ENCODE measurements around the gene ALG9.

Gene ALG9

DNA sequence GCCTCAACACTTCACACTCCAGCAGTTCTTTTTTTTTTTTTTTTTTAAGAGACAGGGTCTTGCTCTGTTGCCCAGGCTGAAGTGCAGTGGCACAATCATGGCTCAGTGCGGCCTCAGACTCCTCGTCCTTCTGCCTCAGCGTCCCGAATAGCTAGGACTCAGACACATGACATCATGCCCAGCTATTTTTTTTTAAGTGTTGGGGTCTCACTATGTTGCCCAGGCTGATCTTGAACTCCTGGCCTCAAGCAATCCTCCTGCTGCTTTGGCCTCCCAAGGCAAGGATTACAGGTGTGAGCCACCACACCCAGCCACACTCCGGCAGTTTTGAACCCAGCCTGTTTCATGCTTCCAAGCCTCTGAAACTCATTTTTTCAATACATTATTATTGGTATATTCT lies 108.9 kb downstream of the ALG9 start:
- H3K9me3 ChIP-seq (ENCODE audit: low read length): no peaks in the 10 kb centered on the region
- no peak overlapping the region for H2AFZ ChIP-seq (ENCODE audit: low read depth, low read length)
- H3K4me3 ChIP-seq (ENCODE audit: low read length): no peak overlapping the region
- H3K4me1 ChIP-seq (ENCODE audit: insufficient read depth, low read length): peaks cover 27% of the 10 kb centered on the region
- H3K27me3 ChIP-seq (ENCODE audit: insufficient read depth, low read length): no peaks in the 10 kb centered on the region
- H3K36me3 ChIP-seq (ENCODE audit: insufficient read depth, low read length): peaks cover 57% of the 10 kb centered on the region

DNA sequence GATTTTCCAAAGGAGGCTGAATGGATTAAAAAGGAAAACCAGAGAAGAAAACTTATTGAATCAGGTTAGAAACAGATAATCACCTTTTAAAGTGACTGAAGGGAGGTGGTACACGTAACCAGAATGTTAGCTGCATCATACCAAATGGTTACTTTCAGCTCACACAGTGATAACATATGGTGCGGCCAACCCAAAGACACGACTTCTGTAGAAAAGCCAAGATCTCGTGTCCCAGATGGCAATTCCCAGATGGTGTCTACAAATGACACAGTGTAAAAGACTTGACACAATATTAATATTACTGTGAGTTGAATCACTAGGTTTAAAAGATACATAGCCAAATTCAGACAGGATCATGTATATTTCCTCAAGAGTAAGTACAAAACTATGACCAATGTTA lies 110.3 kb downstream of the ALG9 start:
- H3K4me1 ChIP-seq (ENCODE audit: insufficient read depth, low read length): peaks cover 23% of the 10 kb centered on the region
- no peak overlapping the region for H3K4me3 ChIP-seq (ENCODE audit: low read length)
- no peak overlapping the region for H2AFZ ChIP-seq (ENCODE audit: low read depth, low read length)
- no peaks in the 10 kb centered on the region for H3K27me3 ChIP-seq (ENCODE audit: insufficient read depth, low read length)
- peaks cover 68% of the 10 kb centered on the region for H3K36me3 ChIP-seq (ENCODE audit: insufficient read depth, low read length)
- H3K9me3 ChIP-seq (ENCODE audit: low read length): no peaks in the 10 kb centered on the region

DNA sequence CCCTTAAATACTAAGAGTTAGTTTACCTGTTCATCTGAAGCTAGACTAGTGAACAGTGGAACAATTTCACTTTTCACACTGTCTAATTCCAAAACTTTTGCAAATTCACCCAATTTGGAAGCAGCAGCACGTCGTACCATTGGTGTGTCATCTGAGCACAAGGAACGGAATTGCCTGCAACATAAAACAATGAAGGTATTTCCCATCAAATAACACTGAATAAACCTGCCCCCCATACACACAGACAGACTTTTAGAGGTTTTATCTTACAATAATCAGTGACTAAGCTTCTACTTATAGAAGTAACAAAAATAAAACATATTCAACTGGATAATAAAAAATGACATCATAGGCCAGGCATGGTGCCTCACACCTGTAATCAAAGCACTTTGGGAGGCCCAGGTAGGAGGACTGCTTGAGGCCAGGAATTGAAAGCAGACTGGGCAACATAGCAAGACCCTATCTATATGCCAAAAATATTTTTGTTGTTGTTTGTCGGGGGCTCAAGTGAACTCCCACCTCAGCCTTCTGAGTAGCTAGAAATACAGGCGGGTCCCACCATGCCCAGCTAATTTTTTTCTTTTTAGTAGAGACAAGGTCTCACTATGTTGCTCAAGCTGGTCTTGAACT lies 111.5 kb downstream of the ALG9 start:
- Histone ChIP-seq H3K27me3 (ENCODE audit: insufficient read depth, low read length) (no peaks in the 10 kb centered on the region), H3K9me3 (ENCODE audit: low read length) (no peaks in the 10 kb centered on the region), H3K36me3 (ENCODE audit: insufficient read depth, low read length) (peaks cover 74% of the 10 kb centered on the region), H3K4me1 (ENCODE audit: insufficient read depth, low read length) (peaks cover 20% of the 10 kb centered on the region), H2AFZ (ENCODE audit: low read depth, low read length) (no peak overlapping the region), H3K4me3 (ENCODE audit: low read length) (no peak overlapping the region)

DNA sequence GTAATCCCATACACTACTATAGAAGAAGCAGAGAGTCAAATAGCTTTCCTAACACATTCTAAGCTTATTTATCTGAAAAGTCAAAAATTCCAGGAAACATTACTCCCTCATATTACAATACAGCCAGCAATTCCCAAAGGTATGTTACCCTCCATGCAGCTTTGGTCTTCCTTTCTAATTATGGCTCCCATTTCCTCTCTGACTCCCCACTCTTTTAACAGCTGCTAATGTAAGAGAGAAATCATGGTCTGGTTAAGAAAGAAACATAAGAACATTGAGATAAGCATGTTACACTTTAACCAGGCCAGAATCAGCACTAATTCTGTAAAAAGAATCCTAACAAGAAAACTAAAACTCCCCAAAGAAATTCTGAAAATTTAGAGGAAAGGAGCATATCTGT lies 112.0 kb downstream of the ALG9 start:
- no peak overlapping the region for H3K4me3 ChIP-seq (ENCODE audit: low read length)
- no peaks in the 10 kb centered on the region for H3K27me3 ChIP-seq (ENCODE audit: insufficient read depth, low read length)
- H3K36me3 ChIP-seq (ENCODE audit: insufficient read depth, low read length): peaks cover 79% of the 10 kb centered on the region
- no peak overlapping the region for H2AFZ ChIP-seq (ENCODE audit: low read depth, low read length)
- peaks cover 17% of the 10 kb centered on the region for H3K4me1 ChIP-seq (ENCODE audit: insufficient read depth, low read length)
- H3K9me3 ChIP-seq (ENCODE audit: low read length): no peaks in the 10 kb centered on the region

DNA sequence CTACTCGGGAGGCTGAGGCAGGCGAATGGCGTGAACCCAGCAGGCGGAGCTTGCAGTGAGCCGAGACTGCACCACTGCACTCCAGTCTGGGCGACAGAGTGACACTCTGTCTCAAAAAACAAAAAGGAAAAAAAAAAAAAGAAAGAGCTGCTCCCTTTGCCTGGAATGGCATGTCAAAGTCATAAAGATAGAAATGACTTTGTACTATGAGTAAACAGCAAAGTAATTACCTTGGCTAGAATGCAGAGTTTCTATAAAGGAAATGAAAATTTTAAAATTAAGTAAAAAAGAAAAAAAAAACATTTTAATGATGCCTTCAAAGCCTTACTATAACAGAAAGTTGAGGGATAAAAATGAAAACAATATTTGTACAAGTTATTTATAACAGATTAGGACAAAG lies 115.3 kb downstream of the ALG9 start:
- H3K27me3 ChIP-seq (ENCODE audit: insufficient read depth, low read length): no peaks in the 10 kb centered on the region
- H3K9me3 ChIP-seq (ENCODE audit: low read length): no peaks in the 10 kb centered on the region
- H3K4me1 ChIP-seq (ENCODE audit: insufficient read depth, low read length): peaks cover 3% of the 10 kb centered on the region
- no peak overlapping the region for H3K4me3 ChIP-seq (ENCODE audit: low read length)
- peaks cover 84% of the 10 kb centered on the region for H3K36me3 ChIP-seq (ENCODE audit: insufficient read depth, low read length)
- H2AFZ ChIP-seq (ENCODE audit: low read depth, low read length): no peak overlapping the region

DNA sequence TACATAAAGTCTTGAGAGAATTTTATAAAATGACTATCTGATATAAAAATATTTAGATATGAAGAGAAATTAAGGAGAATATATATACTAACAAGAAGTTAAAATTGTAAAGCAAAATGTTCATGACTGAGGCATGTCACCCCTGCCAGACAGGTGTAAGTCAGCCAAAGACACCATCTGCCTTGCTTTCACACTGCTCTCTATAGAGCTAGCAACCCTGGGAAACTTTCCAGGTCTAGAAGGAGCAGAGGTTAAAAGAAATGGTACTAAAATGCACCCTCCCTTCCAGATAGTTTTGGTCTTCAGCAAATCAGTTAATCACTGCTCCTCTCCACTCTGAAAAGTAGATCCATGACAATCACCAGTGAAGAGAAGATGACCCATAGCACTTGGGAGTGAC lies 121.7 kb downstream of the ALG9 start:
- no peaks in the 10 kb centered on the region for H3K27me3 ChIP-seq (ENCODE audit: insufficient read depth, low read length)
- H3K9me3 ChIP-seq (ENCODE audit: low read length): peaks cover 3% of the 10 kb centered on the region
- H3K4me1 ChIP-seq (ENCODE audit: insufficient read depth, low read length): no peaks in the 10 kb centered on the region
- H3K4me3 ChIP-seq (ENCODE audit: low read length): no peak overlapping the region
- H3K36me3 ChIP-seq (ENCODE audit: insufficient read depth, low read length): peaks cover 81% of the 10 kb centered on the region
- no peak overlapping the region for H2AFZ ChIP-seq (ENCODE audit: low read depth, low read length)

DNA sequence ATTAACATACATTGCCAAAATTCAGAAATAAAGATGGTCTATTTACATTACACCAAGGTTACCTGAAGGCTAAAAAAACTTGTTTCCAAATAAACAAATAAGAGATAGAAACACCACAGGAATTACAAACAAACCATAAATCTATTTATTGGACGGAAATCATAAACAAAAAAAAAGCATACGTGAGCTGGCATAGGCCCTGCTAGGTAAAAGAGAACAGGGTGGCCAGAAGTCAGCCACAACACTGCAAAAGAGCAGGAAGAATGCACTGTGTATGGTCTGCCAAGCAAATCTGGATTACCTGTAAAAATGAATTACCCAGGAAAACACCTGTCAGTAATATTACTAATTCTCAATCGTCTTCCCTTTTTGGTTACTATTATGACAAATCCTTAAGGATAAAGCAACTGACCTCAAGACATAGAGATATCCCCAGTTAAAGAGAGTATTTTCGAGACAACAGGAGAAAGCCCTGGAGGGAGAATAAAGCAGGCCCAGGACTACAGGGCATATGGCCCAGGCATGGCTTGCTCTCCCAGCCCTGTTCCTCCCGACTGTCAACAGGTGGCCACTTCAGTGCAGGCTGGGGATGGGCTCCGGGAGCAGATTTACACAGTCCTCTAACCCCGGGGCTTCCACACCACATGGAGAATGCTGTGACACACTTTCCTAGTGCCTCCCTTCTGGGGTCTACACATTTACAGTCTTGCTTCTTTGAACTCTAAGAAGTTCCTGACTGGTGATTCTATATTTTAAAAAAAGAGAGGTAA lies 123.2 kb downstream of the ALG9 start:
- no peaks in the 10 kb centered on the region for H3K27me3 ChIP-seq (ENCODE audit: insufficient read depth, low read length)
- no peaks in the 10 kb centered on the region for H3K4me1 ChIP-seq (ENCODE audit: insufficient read depth, low read length)
- no peak overlapping the region for H2AFZ ChIP-seq (ENCODE audit: low read depth, low read length)
- peaks cover 81% of the 10 kb centered on the region for H3K36me3 ChIP-seq (ENCODE audit: insufficient read depth, low read length)
- peaks cover 3% of the 10 kb centered on the region for H3K9me3 ChIP-seq (ENCODE audit: low read length)
- H3K4me3 ChIP-seq (ENCODE audit: low read length): no peak overlapping the region

DNA sequence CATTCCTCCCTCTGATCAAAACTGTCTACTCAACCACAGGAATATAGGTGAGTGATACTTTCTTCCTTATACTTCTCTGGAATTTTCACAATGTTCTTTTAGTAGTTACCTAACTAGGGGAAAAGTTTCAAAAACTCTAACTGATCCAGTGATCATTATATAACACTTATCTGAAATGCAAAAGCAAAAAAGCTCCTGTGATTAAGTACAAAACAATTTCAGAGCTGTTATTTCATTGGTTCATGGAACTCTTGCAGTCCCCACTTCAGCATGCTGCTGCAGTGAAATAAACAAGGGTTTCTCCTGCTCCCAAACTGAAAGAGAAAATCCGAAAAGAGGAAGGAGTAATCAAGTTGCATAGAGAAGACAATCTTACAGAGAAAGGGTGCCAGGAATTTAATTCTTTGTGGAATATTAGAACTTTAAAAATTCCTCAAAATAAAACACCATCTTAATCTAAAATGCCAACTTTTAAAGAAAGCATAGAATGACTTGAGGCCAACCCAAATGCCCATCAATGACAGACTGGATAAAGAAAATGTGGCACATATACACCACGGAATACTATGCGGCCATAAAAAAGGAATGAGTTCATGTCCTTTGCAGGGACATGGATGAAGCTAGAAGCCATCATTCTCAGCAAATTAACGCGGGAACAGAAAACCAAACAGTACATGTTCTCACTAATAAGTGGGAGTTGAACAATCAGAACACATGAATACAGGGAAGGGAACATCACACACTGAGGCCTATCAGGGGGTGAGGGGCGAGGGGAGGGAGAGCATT lies 125.5 kb downstream of the ALG9 start:
- no peaks in the 10 kb centered on the region for H3K27me3 ChIP-seq (ENCODE audit: insufficient read depth, low read length)
- no peak overlapping the region for H2AFZ ChIP-seq (ENCODE audit: low read depth, low read length)
- H3K36me3 ChIP-seq (ENCODE audit: insufficient read depth, low read length): peaks cover 78% of the 10 kb centered on the region
- peaks cover 3% of the 10 kb centered on the region for H3K9me3 ChIP-seq (ENCODE audit: low read length)
- H3K4me1 ChIP-seq (ENCODE audit: insufficient read depth, low read length): no peaks in the 10 kb centered on the region
- H3K4me3 ChIP-seq (ENCODE audit: low read length): no peak overlapping the region

DNA sequence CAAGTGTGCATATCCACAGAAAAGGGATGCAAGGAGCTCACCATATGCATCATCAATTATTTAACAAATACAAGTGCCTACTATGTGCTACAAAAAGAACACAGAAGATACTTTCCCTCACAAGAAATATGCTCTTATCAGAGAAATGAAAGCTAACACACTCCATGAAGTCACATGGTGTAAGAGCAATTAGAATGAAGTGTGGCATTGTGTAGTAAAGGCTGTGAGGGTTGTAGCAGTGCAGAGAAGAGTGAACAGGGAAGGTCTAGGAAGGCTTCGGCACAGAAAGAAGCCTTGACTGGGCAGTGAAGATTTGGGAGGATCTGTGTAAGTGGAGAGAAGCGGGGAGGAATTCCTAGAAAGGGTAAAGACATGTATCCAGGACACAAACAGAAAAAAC lies 127.7 kb downstream of the ALG9 start:
- Histone ChIP-seq H3K9me3 (ENCODE audit: low read length) (peaks cover 3% of the 10 kb centered on the region), H3K36me3 (ENCODE audit: insufficient read depth, low read length) (peaks cover 68% of the 10 kb centered on the region), H3K4me1 (ENCODE audit: insufficient read depth, low read length) (peaks cover 4% of the 10 kb centered on the region), H2AFZ (ENCODE audit: low read depth, low read length) (no peak overlapping the region), H3K27me3 (ENCODE audit: insufficient read depth, low read length) (no peaks in the 10 kb centered on the region), H3K4me3 (ENCODE audit: low read length) (no peak overlapping the region)

DNA sequence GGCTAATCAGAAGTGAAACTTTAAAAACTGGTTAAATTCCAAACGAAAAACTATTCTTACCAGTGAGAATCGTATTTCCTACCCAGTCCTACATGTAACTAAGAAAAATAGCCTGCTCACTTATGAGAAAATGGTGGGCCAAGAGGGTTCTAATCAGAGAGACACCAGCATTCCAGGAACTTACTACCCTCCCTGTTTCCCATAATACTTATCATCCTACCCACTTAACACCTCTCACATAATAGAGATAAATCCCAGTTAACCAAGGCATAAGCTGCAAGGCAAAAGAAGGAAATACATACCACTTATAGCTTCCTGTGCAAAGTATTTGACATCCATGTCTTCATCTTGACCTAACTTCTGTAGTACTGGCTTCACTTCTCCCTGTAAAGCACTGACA lies 129.6 kb downstream of the ALG9 start:
- H3K36me3 ChIP-seq (ENCODE audit: insufficient read depth, low read length): peaks cover 51% of the 10 kb centered on the region
- H3K9me3 ChIP-seq (ENCODE audit: low read length): peaks cover 3% of the 10 kb centered on the region
- H3K4me3 ChIP-seq (ENCODE audit: low read length): no peak overlapping the region
- H2AFZ ChIP-seq (ENCODE audit: low read depth, low read length): no peak overlapping the region
- no peaks in the 10 kb centered on the region for H3K27me3 ChIP-seq (ENCODE audit: insufficient read depth, low read length)
- H3K4me1 ChIP-seq (ENCODE audit: insufficient read depth, low read length): peaks cover 23% of the 10 kb centered on the region

DNA sequence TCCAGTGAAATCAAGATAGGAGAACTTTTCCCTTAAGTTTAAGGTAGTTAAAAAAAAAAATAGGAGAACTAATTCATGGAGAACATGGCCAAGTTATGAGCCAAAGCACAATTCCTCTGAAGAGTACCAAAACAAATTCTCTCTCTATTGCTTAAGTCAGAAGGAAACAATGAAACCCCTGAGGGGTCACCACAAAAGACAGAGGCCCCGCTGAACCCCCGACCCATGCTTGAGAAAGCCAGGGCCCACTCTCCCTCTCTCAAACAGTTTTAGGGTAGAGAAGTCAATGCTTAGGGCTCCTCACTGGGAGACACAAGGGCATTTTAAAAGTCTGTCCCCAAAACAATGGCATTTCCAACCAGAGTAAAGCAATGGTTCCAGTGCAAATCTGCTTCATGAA lies 132.1 kb downstream of the ALG9 start:
- H3K36me3 ChIP-seq (ENCODE audit: insufficient read depth, low read length): peaks cover 32% of the 10 kb centered on the region

DNA sequence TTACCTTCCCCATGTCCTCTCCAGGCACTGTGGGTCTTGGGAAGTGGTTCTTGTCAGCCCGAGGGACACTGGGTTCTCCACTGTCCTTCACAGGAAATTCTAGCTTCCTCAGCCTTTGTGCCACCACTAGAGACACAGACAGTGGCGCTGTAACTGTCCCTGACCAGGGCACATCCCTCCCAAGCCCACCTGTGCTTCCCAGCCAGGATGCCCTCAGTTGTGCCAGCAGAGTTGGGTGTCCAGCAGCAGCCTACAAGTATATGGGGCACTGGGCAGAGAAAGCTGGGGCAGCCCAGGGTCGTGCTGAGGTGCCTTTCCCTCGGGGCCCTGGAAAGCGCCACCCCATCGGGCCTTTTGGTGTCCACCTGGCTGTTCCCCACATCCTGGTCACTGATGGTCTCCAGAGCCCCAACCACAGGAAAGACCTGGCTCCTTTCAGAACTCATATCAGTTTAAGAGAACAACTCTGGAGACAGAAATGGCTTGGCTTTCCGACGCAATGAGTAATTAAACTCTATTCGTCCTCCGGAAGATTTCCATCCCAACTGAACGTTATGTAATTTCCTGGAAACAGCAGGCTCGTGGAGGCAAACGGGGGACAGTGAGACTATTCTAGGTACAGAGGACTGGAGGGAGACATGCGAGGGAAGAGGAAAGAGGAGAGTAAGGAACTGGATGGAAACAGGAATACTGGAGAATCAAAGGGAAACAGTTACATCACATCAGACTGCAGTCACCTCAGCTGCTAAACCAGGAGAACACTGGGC lies 133.8 kb downstream of the ALG9 start:
- H3K4me3 ChIP-seq (ENCODE audit: low read length): no peak overlapping the region
- peaks cover 19% of the 10 kb centered on the region for H3K36me3 ChIP-seq (ENCODE audit: insufficient read depth, low read length)
- peaks cover 64% of the 10 kb centered on the region for H3K4me1 ChIP-seq (ENCODE audit: insufficient read depth, low read length)

More for the DNA sequence above, 132.1 kb downstream of the ALG9 start:
- H3K27me3 ChIP-seq (ENCODE audit: insufficient read depth, low read length): no peaks in the 10 kb centered on the region
- H3K9me3 ChIP-seq (ENCODE audit: low read length): no peaks in the 10 kb centered on the region
- peaks cover 48% of the 10 kb centered on the region for H3K4me1 ChIP-seq (ENCODE audit: insufficient read depth, low read length)
- H3K4me3 ChIP-seq (ENCODE audit: low read length): no peak overlapping the region
- H2AFZ ChIP-seq (ENCODE audit: low read depth, low read length): no peak overlapping the region

More for the DNA sequence above, 133.8 kb downstream of the ALG9 start:
- Histone ChIP-seq H2AFZ (ENCODE audit: low read depth, low read length) (no peak overlapping the region), H3K9me3 (ENCODE audit: low read length) (no peaks in the 10 kb centered on the region), H3K27me3 (ENCODE audit: insufficient read depth, low read length) (no peaks in the 10 kb centered on the region)

All from neuron (in vitro differentiated cells).